ACHN (cell line): ENCODE results near the gene MT3.

ENCODE experiments used
- DNase-seq: peaks from one replicate; pipeline ENCODE4 v3.0.0-alpha.2; 2015
- in situ Hi-C: cut with HindIII; loops from 2 replicates; pipeline ENCODE4 v1.10.0; 2017; ENCODE audit warnings: low sequenced_read_pairs, low pct_ligation_motif_present, low pct_unique_long_range_greater_than_20kb

Gene MT3

GRCh38 chr16:56623637-56624036 lies 34.3 kb downstream of the MT3 start:
- no peak for DNase-seq
- in situ Hi-C loops: no loop called here

- in situ Hi-C loops: no loop called here
- DNase-seq: peak; percentile 94
These were observed 36.0 kb downstream of the MT3 start, which contains the start of gene MT1E for GRCh38 chr16:56625140-56625942. Gene MT1E, plus strand, starts transcription at chr16:56625781. Its CDS starts 71 bp downstream, at chr16:56625852.

- in situ Hi-C loops: no loop called here
- DNase-seq: peak; percentile 55
These were observed 36.8 kb downstream of the MT3 start for GRCh38 chr16:56625943-56626654.

GRCh38 chr16:56626685-56627084 lies 37.4 kb downstream of the MT3 start:
- in situ Hi-C loops: no loop called here
- no peak for DNase-seq

- in situ Hi-C loops: no loop called here
- no peak for DNase-seq
These were observed 39.4 kb downstream of the MT3 start for GRCh38 chr16:56628486-56629350.

GRCh38 chr16:56629531-56629930 lies 40.2 kb downstream of the MT3 start:
- DNase-seq: no peak
- in situ Hi-C loops: no loop called here

GRCh38 chr16:56630134-56630533 lies 40.8 kb downstream of the MT3 start:
- DNase-seq: no peak
- in situ Hi-C loops: no loop called here

- DNase-seq: no peak
- in situ Hi-C loops: no loop called here
These were observed 41.9 kb downstream of the MT3 start for GRCh38 chr16:56631197-56631596.

- in situ Hi-C loops: no loop called here
- DNase-seq: no peak
These were observed 42.5 kb downstream of the MT3 start for GRCh38 chr16:56631832-56632155.

- peak; percentile 71 for DNase-seq
- in situ Hi-C loops: no loop called here
These were observed 43.0 kb downstream of the MT3 start, which contains the start of gene MT1M for GRCh38 chr16:56632156-56632847. Gene MT1M, plus strand, starts transcription at chr16:56632659. Its CDS starts 73 bp downstream, at chr16:56632732.

- no peak for DNase-seq
- in situ Hi-C loops: no loop called here
These were observed 43.6 kb downstream of the MT3 start for GRCh38 chr16:56632848-56633365.

GRCh38 chr16:56633535-56633934 lies 44.2 kb downstream of the MT3 start:
- no peak for DNase-seq
- in situ Hi-C loops: no loop called here

GRCh38 chr16:56634715-56635440 lies 45.5 kb downstream of the MT3 start:
- in situ Hi-C loops: no loop called here
- DNase-seq: no peak

GRCh38 chr16:56635441-56635967 lies 46.2 kb downstream of the MT3 start:
- no peak for DNase-seq
- in situ Hi-C loops: no loop called here

- no peak for DNase-seq
- in situ Hi-C loops: no loop called here
These were observed 47.5 kb downstream of the MT3 start for GRCh38 chr16:56636616-56637413.

GRCh38 chr16:56637814-56638750 lies 48.8 kb downstream of the MT3 start, which contains the start of gene MT1A:
Gene MT1A, plus strand, starts transcription at chr16:56638666. Its CDS starts 73 bp downstream, at chr16:56638739.
- peak; percentile 43 for DNase-seq

More at GRCh38 chr16:56637814-56638750, 48.8 kb downstream of the MT3 start, which contains the start of gene MT1A:
- in situ Hi-C loops: no loop called here
